ENCODE data around the gene ZNF367. TPM values are rescaled to one million over a fixed set of nuclear protein-coding genes. Genes with fewer than 3 reads are reported as not detected.

The ZNF367 gene
- total RNA-seq, 1 experiment from 2014 or later = 14.0 TPM

DNA sequence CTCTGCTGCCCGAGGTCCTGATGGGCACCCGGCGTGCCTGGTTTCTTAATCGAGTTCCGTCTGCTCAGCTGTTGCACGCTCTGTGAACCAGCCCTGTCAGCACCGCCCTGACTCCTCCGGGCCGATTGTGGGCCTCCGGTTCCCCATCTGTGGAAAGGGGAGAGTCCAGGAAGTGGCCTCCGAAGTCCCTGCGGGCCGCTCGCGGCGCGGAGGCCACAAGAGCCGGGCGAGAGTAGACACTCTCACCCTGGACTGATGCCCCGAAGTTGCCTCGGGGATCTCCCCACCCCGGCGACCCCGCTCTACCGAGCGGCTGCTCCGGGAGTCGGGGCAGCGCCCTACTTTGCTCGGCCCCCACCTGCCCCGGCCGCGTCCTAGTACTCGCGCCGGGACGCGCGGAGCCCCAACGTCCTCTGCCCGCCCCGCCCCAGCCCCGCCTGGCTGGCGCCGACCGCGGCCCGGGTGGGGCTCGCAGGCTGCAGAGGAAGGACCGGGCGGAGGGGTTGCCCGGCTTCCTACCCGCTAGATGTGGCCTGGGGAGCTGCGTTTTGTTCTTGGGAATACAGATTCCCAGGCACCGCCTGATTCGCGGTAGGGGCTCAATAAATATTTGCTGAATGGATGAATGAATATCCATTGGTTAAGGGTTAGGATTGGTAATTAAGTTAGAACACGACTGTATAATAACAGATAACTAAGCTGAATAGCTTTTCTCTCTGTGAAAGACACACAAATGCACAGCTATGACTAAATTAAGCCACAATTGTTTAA, 935 bp upstream of the ZNF367 start:
- TF ChIP-seq EZH2 (IDR thresholded peaks at IDR 0.05; ENCODE audit: low read length, unreplicated experiment) (no peak), EZH2phosphoT487 (IDR thresholded peaks at IDR 0.05; ENCODE audit: borderline replicate concordance, low read length) (no peak)
- TF ChIP-seq, protein P1, sequence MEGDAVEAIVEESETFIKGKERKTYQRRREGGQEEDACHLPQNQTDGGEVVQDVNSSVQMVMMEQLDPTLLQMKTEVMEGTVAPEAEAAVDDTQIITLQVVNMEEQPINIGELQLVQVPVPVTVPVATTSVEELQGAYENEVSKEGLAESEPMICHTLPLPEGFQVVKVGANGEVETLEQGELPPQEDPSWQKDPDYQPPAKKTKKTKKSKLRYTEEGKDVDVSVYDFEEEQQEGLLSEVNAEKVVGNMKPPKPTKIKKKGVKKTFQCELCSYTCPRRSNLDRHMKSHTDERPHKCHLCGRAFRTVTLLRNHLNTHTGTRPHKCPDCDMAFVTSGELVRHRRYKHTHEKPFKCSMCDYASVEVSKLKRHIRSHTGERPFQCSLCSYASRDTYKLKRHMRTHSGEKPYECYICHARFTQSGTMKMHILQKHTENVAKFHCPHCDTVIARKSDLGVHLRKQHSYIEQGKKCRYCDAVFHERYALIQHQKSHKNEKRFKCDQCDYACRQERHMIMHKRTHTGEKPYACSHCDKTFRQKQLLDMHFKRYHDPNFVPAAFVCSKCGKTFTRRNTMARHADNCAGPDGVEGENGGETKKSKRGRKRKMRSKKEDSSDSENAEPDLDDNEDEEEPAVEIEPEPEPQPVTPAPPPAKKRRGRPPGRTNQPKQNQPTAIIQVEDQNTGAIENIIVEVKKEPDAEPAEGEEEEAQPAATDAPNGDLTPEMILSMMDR (conservative IDR thresholded peaks at IDR 0.05; ENCODE audit: low read depth, low read length) = no peak
- peak; percentile 55 for ATAC-seq
- Histone ChIP-seq H3K9me2 (replicated peaks; ENCODE audit: low read length) (no peaks in the 10 kb centered on the region), H3F3A (ENCODE audit: low read length, unreplicated experiment) (peaks cover 10% of the 10 kb centered on the region), H3K9ac (ENCODE audit: low read length) (peak overlapping the region; percentile 98), H3K27ac (ENCODE audit: low read length) (peak overlapping the region; percentile 90), H3K27me3 (ENCODE audit: low read length) (no peaks in the 10 kb centered on the region), H3K79me2 (ENCODE audit: low read length) (peaks cover 32% of the 10 kb centered on the region), H3K36me3 (ENCODE audit: low read depth, low read length) (no peaks in the 10 kb centered on the region), H3K4me2 (ENCODE audit: low read length) (peak overlapping the region; percentile 99), H4K20me1 (ENCODE audit: low read length) (no peaks in the 10 kb centered on the region), H3K4me1 (ENCODE audit: insufficient read depth, low read length) (peaks cover 19% of the 10 kb centered on the region), H2AFZ (ENCODE audit: low read length) (peak overlapping the region; percentile 77), H3K4me3 (ENCODE audit: low read length) (peak overlapping the region; percentile 85), H3K9me3 (ENCODE audit: low read length) (no peaks in the 10 kb centered on the region)
- ChIA-PET CTCF (interaction anchor here (1.2 kb wide), 1 partner anchor 92 kb away, joined by 3 read pairs; no protein-coding TSS in a partner anchor), POLR2A (ENCODE audit: unreplicated experiment) (interaction anchor here (0.6 kb wide), 3 partner anchors 31 to 142 kb away, joined by 3 to 14 read pairs (median 3); partner anchors contain the start of gene HABP4)
- peak; percentile 67 for DNase-seq
- intact Hi-C loops (cut with micrococcal nuclease) = loop anchor here (2.0 to 5.0 kb wide), 3 partner anchors 32 to 88 kb away; partner anchors contain the start of genes HABP4 and SLC35D2
- BruUV-seq (replicated peaks) = no TSS peak

DNA sequence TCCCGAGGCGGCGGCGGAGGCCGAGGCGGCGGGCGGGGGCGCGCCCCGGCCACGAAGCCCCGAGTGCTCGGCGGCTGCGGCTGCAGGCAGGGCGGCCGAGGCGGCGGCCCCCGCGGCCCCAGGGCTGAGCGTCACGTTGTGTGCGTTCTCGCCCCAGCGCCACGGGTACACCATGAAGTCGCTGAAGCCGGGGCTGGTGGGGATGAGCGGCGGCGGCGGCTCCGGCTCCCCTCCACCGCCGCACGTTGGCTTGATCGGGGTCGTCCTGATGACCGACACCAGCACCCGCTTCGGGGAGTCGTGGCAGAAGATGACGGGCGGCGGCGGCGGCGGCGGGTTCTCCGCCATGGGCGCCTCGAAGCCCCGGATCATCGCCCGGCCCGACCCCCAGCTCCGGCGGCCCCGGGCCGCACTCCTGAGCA, 498 bp downstream of the ZNF367 start:
- intact Hi-C loops (cut with micrococcal nuclease) = loop anchor here (2.0 to 5.0 kb wide), 3 partner anchors 33 to 87 kb away; partner anchors contain the start of genes HABP4 and SLC35D2
- no TSS peak for BruUV-seq (replicated peaks)

More for the DNA sequence above, 498 bp downstream of the ZNF367 start:
- Histone ChIP-seq H3K36me3 (ENCODE audit: low read depth, low read length) (no peaks in the 10 kb centered on the region), H2AFZ (ENCODE audit: low read length) (peak overlapping the region; percentile 73), H3F3A (ENCODE audit: low read length, unreplicated experiment) (peaks cover 10% of the 10 kb centered on the region), H3K9me3 (ENCODE audit: low read length) (no peaks in the 10 kb centered on the region), H3K79me2 (ENCODE audit: low read length) (peaks cover 46% of the 10 kb centered on the region), H3K4me3 (ENCODE audit: low read length) (peak overlapping the region; percentile 85), H3K27me3 (ENCODE audit: low read length) (no peaks in the 10 kb centered on the region), H3K4me2 (ENCODE audit: low read length) (peak overlapping the region; percentile 97), H3K27ac (ENCODE audit: low read length) (peak overlapping the region; percentile 83), H3K9me2 (replicated peaks; ENCODE audit: low read length) (no peaks in the 10 kb centered on the region), H3K9ac (ENCODE audit: low read length) (peak overlapping the region; percentile 98), H4K20me1 (ENCODE audit: low read length) (0 out of 2 replicates have a peak, but pooled peaks cover 5% of the 10 kb centered on the region), H3K4me1 (ENCODE audit: insufficient read depth, low read length) (peaks cover 19% of the 10 kb centered on the region)
- ATAC-seq = no peak
- ChIA-PET POLR2A (ENCODE audit: unreplicated experiment) (no interaction called here), CTCF (no interaction called here)
- TF ChIP-seq EZH2 (IDR thresholded peaks at IDR 0.05; ENCODE audit: low read length, unreplicated experiment) = no peak
- TF ChIP-seq EZH2phosphoT487 (IDR thresholded peaks at IDR 0.05; ENCODE audit: borderline replicate concordance, low read length) = no peak
- TF ChIP-seq, protein P1 (conservative IDR thresholded peaks at IDR 0.05; ENCODE audit: low read depth, low read length) = no peak
- no peak for DNase-seq
